GM18873 (cell line): ENCODE data around the gene RAB15.

Experiments used
- ATAC-seq: cut with Tn5 transposase; IDR thresholded peaks from one replicate; pipeline ENCODE4 v1.9.1; 2021; ENCODE audit warnings: mild to moderate bottlenecking, moderate library complexity, moderate number of reproducible peaks; ENCODE audit not compliant: unreplicated experiment, low FRiP score

Gene RAB15

DNA sequence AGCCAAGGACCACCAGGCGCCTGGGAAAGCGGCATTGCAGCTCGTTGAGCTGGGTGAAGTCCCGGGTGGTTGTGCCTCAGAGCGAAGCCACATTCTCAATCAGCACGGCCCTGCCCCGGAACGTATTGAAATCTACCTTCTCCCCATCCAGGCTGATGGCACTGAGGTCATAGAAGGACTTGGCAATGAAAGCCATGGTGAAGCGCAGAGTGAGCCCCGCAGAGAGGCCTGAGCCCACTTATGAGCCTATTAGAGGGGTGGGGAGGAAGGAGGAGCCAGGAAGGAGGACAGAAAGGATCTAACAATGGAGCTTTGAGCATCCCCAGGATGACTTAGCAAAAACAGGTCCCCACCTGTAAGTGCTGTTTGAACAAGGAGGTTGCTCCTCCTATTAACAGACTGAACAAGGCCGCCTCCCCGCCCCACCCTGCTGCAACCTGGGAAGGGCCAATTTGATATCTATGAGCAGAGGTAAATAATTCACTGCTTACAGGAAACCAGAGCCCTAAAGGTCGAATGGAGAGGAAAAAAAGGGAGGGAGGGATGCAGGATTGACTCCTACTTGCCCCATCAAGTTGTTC is 29.5 kb downstream of the RAB15 start, which contains the start of gene GPX2:
Gene GPX2, minus strand, starts transcription at position 215 of the 581 bp plus-strand sequence. Its CDS starts 19 bp downstream, at position 196.
- ATAC-seq: no peak

DNA sequence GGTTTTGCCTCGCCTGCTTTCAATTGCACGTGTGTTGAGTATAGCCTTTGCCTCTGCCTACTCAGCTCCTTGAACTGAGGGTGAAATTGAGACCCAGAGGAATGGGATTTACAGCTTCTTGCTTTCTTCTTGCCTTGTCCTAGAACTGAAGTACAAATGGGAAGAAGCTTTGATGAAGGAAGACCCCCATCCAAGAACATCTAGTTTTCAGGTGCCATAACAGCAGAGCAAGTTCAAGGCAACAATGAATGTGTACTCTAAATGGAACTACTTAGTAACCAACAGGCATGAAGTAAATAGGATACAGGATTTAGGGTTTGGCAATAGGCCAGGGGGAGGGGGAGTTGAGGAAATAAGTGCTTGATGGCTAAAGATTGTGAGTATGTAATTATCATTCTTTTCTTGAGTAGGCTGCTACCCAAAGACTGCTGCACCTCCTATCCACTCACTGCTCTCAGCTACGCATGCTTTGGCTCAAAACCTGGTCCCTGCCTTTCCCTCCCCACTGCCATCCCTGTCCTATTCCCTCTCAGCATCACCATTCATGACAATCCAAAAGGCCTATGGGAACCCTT is 31.7 kb downstream of the RAB15 start:
- ATAC-seq: no peak

DNA sequence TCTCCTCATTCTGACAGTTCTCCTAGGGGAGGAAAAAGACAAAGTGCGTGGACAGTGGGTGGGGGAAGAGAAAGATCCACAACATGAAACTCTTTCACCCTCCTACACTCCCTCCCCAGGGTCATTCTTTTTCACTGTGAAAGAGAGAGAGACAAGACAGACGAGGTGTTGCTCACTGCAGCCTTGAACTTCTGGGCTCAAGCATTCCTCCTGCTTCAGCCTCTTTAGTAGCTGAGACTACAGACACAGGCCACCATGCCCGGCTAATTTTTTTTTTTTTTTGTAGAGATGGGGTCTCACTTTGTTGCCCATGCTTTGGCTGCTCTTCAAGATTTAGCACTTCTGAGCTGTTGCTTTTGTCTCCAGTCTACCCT is 32.3 kb downstream of the RAB15 start:
- ATAC-seq: no peak

DNA sequence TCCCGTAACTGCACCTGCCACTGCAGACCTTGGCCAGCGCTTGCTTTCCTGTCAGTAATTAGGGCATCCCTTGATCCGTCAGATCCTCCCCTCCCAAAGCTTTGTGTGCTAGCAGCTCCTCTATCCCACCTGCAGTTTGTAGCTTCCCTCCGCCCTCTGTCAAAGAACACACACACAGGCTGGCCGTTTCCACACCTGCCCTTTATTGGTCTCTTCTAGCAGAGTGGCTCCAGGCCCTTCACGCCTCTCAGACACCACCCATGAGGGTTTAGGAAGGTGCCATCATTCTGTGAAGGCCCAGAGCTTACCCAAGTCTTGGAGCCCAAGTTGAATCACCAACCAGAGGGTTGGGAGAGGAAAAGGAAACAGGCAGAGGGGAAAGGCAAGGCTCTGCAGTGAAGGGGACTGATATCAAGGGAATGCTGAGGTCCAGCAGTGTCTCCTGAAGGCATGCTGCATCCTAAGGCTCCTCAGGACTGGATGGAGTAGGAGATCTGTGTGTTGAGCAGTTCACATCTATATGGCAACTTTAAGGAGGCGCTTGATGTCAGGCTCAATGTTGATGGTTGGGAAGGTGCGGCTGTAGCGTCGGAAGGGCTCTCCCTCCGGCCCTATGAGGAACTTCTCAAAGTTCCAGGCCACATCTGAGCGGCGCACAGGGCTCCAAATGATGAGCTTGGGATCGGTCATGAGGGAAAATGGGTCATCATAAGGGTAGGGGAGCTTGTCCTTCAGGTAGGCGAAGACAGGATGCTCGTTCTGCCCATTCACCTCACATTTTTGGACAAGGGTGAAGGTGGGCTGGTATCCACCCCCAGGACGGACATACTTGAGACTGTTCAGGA is 32.9 kb downstream of the RAB15 start:
- ATAC-seq: no peak

DNA sequence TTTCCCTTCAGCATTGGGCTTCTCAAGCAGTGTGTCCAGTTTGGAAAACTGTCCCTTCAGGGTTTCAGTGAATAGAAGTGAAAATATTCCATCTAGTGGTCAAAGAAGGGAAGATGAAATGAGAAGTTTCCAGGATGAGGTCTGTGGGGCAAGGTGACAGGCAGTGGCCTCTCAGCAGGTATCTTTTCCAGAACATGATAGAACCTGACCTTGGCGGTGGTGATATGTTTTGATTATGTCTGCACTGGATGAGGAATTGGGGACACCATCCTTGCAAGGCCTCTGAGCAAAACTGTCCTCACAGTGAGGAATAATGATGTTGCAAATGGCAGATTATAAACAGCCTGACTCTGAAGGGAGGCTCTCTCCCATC is 34.3 kb downstream of the RAB15 start:
- no peak for ATAC-seq

DNA sequence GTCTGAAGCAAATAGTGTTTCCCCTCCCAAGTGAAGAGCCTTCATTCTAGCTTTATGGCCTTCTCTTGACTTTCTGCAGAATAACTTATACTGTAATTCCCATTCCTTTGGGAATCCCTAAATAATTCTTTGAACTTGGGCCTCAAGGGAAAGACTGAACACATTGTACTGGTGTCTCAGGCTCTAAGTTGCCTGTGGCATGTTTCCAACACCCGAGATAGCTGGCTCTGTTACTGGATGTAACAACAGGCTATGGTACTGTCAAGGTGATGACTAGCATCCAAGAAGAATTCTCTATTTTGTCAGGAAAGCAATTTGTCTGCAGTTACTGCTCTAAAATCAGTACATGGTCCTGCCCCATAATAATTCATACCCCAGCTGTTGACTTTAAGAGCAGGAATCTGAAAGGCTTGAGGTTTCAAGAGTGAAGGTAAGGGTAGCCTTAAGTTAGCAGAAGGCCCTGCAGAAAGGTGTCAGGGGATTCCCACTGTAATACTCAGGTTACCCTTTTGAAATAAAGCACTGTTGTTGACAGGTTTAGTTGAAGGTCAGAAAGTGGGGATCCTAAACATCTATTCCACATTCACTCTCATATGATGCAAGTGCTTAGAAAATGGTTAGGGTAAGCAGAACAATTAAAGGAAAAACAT is 34.8 kb downstream of the RAB15 start:
- ATAC-seq: no peak

DNA sequence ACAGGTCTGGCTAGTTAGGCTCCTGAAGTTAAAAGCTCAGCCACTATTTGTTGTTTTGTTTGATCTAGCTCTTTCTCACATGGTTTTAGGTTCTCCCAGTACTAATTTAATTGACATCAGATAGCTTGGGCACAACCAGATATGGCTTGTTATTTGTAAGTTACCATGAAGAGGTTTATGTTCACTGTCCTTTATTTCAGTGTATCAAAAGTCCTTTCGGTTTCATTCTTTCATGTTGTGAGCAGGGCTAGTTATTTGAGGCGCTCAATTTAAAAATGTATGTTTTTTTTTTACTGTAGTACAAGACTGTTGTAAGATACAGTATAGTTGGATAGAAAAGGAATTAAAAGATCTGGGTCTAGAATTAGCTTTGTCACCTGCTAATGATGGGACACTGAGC is 36.6 kb downstream of the RAB15 start:
- ATAC-seq: no peak

DNA sequence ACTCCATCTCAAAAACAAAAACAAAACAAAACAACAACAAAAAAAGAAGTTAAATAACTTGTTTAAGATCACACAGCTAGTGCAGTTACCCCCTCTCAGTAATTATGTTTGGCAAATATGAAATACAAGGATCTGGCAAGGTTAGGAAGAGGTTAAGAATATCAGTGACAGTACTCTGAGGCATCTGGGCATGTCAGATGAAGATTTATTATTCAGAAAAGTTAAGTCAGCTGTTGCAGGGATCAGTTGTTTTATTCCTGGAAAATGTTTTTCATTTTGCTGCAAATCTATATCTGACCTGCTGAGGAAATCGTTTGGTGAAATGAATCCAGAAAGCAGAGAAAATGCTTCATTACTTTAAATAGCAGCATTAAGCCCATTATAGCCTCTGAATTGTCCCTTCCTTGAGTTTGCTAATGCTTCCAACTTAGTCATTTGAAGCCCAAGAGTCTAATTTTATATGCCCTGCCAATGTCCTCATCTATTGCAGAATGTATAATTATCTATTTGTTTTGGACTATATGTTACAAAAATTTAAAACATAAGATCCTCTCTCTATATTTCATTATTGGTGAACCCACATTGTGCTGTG is 37.7 kb downstream of the RAB15 start:
- ATAC-seq: no peak

DNA sequence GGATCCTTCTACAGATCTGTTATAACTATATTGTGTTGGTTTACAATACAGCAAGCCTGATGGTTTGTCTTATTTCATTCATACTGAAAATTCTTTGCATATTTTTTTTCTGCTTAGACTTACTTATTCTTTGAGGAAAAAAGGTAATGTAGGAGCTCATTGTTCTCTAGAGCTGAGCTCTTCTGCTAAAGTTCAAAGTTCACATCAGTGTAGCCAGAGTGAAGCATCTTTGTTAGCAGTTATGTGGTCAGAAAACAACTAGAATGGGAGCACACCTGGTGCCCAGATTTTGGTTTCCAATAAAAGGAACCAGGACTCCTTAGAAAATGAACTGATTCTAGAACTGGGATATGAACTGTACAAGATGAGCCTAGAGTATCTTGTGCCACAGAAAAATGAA is 39.9 kb downstream of the RAB15 start:
- ATAC-seq: no peak

DNA sequence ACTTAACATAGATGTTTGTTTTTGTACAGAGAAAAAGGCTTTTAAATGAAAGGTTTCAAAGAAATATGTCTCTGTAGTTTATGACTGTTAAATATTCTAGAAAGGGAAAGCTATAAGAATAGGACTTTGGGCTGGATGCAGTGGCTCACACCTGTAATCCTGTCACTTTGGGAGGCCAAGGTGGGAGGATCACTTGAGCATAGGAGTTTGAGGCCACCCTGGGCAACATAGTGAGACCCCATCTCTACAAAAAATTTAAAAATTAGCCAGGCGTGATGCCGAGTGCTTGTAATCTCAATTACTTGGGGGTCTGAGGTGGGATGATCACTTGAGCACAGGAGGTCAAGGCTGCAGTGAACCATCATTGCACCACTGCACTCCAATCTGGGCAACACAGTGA is 41.0 kb downstream of the RAB15 start:
- no peak for ATAC-seq

DNA sequence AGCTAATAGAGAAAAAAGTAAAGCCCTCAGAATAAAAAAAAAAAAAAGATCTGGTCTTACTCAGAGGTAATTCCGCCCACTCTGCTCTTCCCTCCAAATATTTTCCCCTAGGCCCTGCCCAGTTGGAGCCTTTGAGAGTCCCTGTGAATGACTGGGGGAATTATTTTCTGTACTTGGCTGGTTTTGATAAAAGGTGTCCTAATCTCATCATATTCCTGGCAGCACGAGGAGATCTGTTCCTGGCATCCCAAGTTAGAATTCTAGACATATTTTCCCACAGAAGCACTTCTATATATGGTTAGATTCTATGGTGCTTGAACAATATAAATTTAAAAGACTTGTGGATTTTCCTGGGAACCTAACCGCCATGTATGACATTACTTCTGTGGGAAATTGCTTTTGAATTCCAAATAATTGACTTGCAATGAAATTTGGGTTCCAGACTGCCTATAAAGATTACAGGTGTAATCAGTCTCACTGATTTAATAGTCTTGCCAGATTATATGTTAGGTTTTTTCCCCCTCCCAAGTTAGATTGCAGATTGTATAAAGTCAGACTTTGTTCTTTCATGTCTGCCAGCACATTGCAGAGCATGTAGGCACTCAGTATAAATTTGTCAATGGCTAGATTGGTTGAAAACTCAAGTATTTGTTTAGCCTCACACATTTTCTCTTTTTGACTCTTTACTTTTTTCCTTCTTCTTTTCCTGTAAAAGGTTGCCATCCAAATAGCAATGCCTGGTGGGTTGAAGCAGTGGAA is 41.9 kb downstream of the RAB15 start:
- no peak for ATAC-seq

DNA sequence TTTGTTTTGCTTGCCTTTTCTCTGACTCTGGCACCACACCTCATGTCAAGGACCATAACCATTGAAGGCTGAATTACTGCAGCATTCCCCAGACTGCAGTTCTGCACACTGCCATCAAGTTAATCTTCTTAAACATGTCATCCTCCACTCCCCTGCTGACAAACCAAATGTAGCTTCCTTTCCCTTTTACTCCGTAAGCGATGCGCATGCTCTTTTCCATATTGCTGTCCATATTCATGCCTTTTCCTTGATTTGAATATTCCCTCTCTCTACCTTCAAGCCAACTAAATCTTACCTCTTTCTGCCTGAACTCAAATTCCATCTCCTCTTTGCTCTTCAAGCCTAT is 43.1 kb downstream of the RAB15 start:
- ATAC-seq: no peak

DNA sequence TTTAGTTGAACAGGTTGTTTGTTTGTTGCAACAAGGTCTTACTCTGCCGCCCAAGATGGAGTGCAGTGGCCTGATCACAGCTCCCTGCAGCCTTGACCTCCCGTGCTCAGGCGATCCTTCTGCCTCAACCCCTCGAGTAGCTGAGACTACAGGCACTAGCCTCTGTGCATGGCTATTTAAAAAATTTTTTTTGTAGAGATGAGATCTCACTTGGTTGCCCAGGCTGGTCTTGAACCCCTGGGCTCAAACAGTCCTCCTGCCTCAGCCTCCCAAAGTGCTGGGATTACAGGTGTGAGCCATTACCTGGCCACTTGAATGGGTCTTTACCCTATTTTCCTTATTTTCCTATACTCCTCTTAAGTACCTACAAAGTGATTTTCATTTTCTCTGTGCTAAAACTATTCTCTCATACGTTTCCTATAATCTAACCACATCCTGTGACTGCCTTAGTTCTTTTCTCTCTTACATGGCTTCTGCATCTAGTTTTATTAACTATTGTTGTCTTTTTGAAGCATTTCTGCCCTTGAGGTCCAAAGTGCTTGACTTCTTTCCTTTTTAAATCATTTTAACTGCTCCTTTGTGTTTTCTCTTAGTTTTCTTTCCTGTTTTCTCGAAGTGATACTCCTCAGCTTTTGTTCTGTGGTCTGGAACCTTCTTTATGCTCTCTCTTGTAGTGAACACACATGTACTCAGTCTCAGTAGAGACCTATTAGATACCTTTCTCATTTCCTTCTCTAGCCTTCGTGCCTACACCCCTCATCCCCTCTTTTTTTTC is 43.7 kb downstream of the RAB15 start:
- peak; percentile 72 for ATAC-seq

DNA sequence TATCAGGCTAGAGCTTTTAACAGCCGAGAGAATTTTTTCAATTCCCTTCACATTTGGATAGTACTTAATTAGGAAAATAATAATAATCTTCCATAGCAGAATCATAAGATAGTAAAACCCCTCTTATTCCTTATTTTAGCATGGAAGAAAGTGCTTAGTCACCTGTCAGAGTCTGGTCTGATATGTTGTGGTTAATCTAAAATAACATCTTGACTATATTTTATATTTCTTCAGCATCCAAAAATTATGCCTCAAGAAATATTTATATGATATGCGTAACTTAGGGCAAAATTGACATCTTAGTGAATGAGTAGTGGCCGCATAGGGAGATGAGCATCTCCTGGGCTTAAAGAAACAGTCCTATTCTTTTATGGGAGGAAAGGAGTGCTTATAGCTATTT is 45.1 kb downstream of the RAB15 start:
- no peak for ATAC-seq

DNA sequence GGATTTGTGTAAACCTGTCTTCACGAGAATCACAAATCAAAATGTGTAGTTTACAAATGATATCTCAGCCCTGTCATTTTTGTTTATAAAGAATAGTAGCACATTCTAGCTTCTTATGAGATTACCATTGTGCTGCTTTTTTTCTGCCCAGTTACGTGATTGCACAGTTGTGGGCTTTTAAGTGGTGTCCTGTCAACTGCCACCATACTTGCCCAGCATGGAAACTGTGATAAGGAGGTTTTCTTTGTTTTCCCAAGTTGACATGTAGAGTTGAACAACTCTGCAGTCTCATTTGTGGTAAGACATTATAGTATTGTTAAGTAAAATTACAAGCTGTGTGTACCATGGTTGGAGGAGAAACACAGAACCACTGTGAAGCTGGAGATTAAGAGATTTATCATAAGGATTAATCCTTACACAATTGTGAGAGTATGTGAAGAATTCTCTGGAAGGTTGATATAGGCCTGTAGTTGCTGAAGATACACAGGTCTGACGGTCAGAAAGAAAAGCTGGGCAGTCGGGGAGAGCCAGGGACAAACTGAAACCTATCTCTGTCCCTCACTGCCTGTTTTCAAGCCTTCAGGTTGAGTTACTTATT is 45.6 kb downstream of the RAB15 start:
- ATAC-seq: no peak

DNA sequence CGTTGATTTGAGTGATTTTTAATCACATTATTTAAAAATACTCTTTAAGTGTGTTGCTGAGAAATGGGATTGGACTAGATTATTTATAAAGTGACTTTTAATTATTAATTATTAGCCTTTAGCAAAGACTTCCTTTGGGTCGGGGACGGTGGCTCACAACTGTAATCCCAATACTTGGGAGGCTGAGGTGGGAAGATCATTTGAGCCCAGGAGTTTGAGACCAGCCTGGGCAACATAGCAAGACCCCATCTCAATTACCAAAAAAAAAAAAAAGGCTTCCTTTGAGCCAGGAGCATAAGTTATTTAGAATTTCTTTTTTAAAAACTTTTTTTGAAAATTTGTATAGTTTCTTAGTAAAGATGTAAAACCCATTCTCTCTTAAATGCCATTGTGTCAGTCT is 49.1 kb downstream of the RAB15 start:
- ATAC-seq: no peak

DNA sequence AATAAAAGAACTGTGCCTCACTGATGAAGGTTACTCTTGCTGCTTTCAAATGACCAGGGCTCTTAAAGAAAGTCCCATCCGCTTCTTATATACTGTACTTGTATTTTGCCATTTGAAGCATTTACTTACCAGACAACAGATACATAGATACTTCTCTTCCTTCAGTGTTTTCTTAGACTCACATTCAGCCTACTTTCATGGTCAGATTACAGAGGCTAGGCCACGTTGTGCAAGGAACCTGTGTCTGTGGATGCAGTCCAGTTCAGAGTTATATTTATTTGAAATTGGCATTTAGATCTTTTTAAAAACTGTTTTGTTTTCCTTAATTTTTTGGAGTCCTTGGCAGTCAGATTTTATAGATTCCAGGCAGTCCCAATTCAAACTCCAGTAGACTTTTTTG is 51.7 kb downstream of the RAB15 start:
- no peak for ATAC-seq

DNA sequence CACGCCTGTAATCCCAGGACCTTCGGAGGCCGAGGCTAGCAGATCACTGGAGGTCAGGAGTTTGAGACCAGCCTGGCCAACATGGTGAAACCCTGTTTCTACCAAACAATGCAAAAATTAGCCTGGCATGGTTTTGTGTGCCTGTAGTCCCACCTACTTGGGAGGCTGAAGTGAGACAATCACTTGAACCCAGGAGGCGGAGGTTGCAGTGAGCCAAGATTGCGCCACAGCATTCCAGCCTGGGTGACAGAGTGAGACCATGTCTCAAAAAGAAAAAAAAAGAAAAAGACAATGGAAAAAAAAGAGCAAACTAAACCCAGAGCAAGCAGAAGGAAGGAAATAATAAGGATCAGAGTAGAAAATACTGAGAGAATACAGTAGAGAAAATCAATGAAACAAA is 52.5 kb downstream of the RAB15 start:
- ATAC-seq: no peak

DNA sequence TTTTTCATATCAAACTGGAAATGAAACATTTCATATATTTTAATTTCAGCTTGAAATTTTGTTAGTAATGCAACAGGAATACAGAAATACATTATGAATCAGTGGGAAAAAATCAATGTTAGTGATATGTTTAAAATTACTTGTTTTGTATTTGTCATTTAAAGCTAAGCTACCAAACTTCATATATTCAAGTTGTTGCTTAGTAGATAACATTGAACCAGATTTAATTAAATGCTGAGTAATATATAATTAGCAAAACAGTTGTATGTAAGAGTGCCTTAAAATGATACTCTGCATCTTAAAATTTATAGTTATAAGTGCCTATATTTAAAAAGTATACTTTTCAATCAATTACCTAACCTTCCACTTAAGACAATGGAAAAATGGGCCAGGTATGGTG is 52.9 kb downstream of the RAB15 start:
- ATAC-seq: no peak
